HepG2 (cell line): Measurements from ENCODE around the gene RBM43. TPM values are rescaled to one million over a fixed set of nuclear protein-coding genes. Genes with fewer than 3 reads are reported as not detected.

ENCODE experiments used
- ATAC-seq: fragments of 200-7000 bp; cut with Tn5 transposase; 3 replicates; pipeline ENCODE4 v1.9.1; 2020; ENCODE audit warnings: mild to moderate bottlenecking, moderate library complexity
- BruUV-seq: library from RNA; stranded (reverse); fragments of 400-500 nt; replicated peaks from 2 replicates; lab custom pipeline; 2021; lab: Mats Ljungman, UMichigan
- CTCF ChIA-PET: fragments of 300-600 bp; formaldehyde crosslinking; extraction: SDS; loops from one replicate; lab custom pipeline; 2021; ENCODE audit warnings: low total read pairs, inconsistent platforms, low intra/inter-chr PET ratio; lab: Yijun Ruan, JAX
- POLR2A ChIA-PET: fragments of 350-600 bp; sonication (Branson Sonifier 250); formaldehyde crosslinking; loops from one replicate; lab custom pipeline; 2020; ENCODE audit warnings: antibody characterized with exemption, inconsistent platforms; lab: Yijun Ruan, JAX
- DNase-seq: peaks from one replicate; pipeline ENCODE4 v3.0.0-alpha.2; 2015; ENCODE audit warnings: low spot score
- FAIRE-seq: peaks from 3 replicates; lab custom pipeline; 2011; peaks lifted over from hg19 to GRCh38; lab: Jason Lieb, UNC
- H2AFZ ChIP-seq: one replicate; pipeline ENCODE4 v1.6.1; 2011; ENCODE audit warnings: low read length, inconsistent platforms
- H3K27ac ChIP-seq: fragments of 300-600 bp; 3 replicates; pipeline ENCODE4 v1.8.0; 2011; ENCODE audit warnings: mixed run types, mild to moderate bottlenecking, mixed read lengths, low read length, inconsistent platforms; ENCODE audit not compliant: insufficient read depth; ENCODE audit errors: extremely low read length
- H3K27me3 ChIP-seq, 2 experiments: fragments of 200-600 bp in 1 of 2; 2 replicates in 1 of 2; 3 replicates in 1 of 2; pipeline versions ENCODE4 v1.6.0 to v1.8.0; 2011; ENCODE audit warnings: low read length in 2 of 2, mild to moderate bottlenecking in 2 of 2, moderate library complexity in 2 of 2, inconsistent platforms in 1 of 2; ENCODE audit not compliant: insufficient read depth in 2 of 2, control insufficient read depth in 1 of 2
- H3K36me3 ChIP-seq, 2 experiments: fragments of 200-600 bp in 1 of 2; replicated peaks in 1 of 2; 2 replicates in 1 of 2; 3 replicates in 1 of 2; pipeline versions ENCODE4 v1.5.1 to v1.8.0; 2011; ENCODE audit warnings: low read length in 2 of 2, inconsistent platforms in 1 of 2; ENCODE audit not compliant: insufficient read depth in 2 of 2, control insufficient read depth in 1 of 2
- H3K4me1 ChIP-seq: 2 replicates; pipeline ENCODE4 v1.5.1; 2012; ENCODE audit warnings: low read length, inconsistent platforms; ENCODE audit not compliant: insufficient read depth
- H3K4me2 ChIP-seq: 2 replicates; pipeline ENCODE4 v1.6.0; 2011; ENCODE audit warnings: low read depth, low read length, inconsistent platforms
- H3K4me3 ChIP-seq, 3 experiments: fragments of 200-600 bp in 1 of 3; sonication (generic), shearing (Covaris generic) in 1 of 3; replicated peaks in 1 of 3; 2 replicates each; pipeline ENCODE4 v1.5.1; 2011 to 2016; ENCODE audit warnings: low read length in 3 of 3, inconsistent platforms in 2 of 3, low read depth in 2 of 3, mild to moderate bottlenecking in 2 of 3, control low read depth in 1 of 3, mixed read lengths in 1 of 3; ENCODE audit not compliant: insufficient read depth in 1 of 3
- H3K79me2 ChIP-seq: one replicate; pipeline ENCODE4 v1.6.1; 2011; ENCODE audit warnings: low read length, inconsistent platforms; ENCODE audit not compliant: insufficient read depth
- H3K9ac ChIP-seq: 2 replicates; pipeline ENCODE4 v1.6.0; 2011; ENCODE audit warnings: mild to moderate bottlenecking, low read depth, low read length, inconsistent platforms; ENCODE audit not compliant: insufficient read depth
- H3K9me3 ChIP-seq: 2 replicates; pipeline ENCODE4 v1.5.1; 2012; ENCODE audit warnings: mild to moderate bottlenecking, low read length
- H4K20me1 ChIP-seq: 2 replicates; pipeline ENCODE4 v1.6.0; 2011; ENCODE audit warnings: inconsistent platforms, mild to moderate bottlenecking, low read length, moderate library complexity; ENCODE audit not compliant: insufficient read depth
- GATAD1 ChIP-seq: IDR thresholded peaks from 2 replicates; pipeline ENCODE4 v1.6.1; 2016; ENCODE audit warnings: missing genetic modification reagents, missing compliant biosample characterization
- KDM2A ChIP-seq: sonication (generic); formaldehyde crosslinking; IDR thresholded peaks from 2 replicates; pipeline ENCODE4 v1.4.0; 2020; ENCODE audit warnings: low read depth, missing genetic modification reagents, borderline replicate concordance
- MEF2D ChIP-seq: sonication (generic); formaldehyde crosslinking; IDR thresholded peaks from 2 replicates; pipeline ENCODE4 v1.5.1; 2020; ENCODE audit warnings: mild to moderate bottlenecking, missing genetic modification reagents
- SIN3A ChIP-seq: IDR thresholded peaks from 2 replicates; pipeline ENCODE4 v1.6.1; 2011; ENCODE audit warnings: low read depth, mild to moderate bottlenecking, control low read depth, low read length, borderline replicate concordance
- SMARCC2 ChIP-seq: fragments of 450-650 bp; IDR thresholded peaks from 2 replicates; pipeline ENCODE4 v1.6.1; 2017; ENCODE audit warnings: antibody characterized with exemption, mild to moderate bottlenecking
- SP2 ChIP-seq: sonication (generic); formaldehyde crosslinking; IDR thresholded peaks from 2 replicates; pipeline ENCODE4 v1.5.1; 2020; ENCODE audit warnings: mild to moderate bottlenecking, missing genetic modification reagents
- TBP ChIP-seq: sonication (generic); formaldehyde crosslinking; IDR thresholded peaks from 2 replicates; pipeline ENCODE4 v1.5.0; 2020; ENCODE audit warnings: missing genetic modification reagents
- ZBTB7A ChIP-seq: sonication (generic); formaldehyde crosslinking; IDR thresholded peaks from 2 replicates; pipeline ENCODE4 v1.8.0; 2022; ENCODE audit warnings: mild to moderate bottlenecking, missing genetic modification reagents
- ZFP37 ChIP-seq: sonication (generic); formaldehyde crosslinking; IDR thresholded peaks from 2 replicates; pipeline ENCODE4 v1.4.0; 2020; ENCODE audit warnings: missing genetic modification reagents, borderline replicate concordance
- ZMYM3 ChIP-seq: sonication (generic); formaldehyde crosslinking; IDR thresholded peaks from 2 replicates; pipeline ENCODE4 v1.5.1; 2020; ENCODE audit warnings: mild to moderate bottlenecking, missing genetic modification reagents
- ZNF143 ChIP-seq: sonication (generic); formaldehyde crosslinking; IDR thresholded peaks from 2 replicates; pipeline ENCODE4 v1.4.0; 2020; ENCODE audit warnings: missing genetic modification reagents
- ZNF570 ChIP-seq: sonication (generic); formaldehyde crosslinking; IDR thresholded peaks from 2 replicates; pipeline ENCODE4 v1.4.0; 2020; ENCODE audit warnings: mild to moderate bottlenecking, missing genetic modification reagents, borderline replicate concordance
- ZNF777 ChIP-seq: sonication (generic); formaldehyde crosslinking; IDR thresholded peaks from 2 replicates; pipeline ENCODE4 v1.4.0; 2020; ENCODE audit warnings: missing genetic modification reagents
- ZNF839 ChIP-seq: sonication (generic); formaldehyde crosslinking; IDR thresholded peaks from 2 replicates; pipeline ENCODE4 v1.4.0; 2020; ENCODE audit warnings: missing genetic modification reagents, mild to moderate bottlenecking, borderline replicate concordance
- WGBS: methylation state at CpG from one replicate; pipeline ENCODE4 v1.1.6; 2017; ENCODE audit warnings: low lambda C conversion rate; 5-methylcytosine and 5-hydroxymethylcytosine counted together
- in situ Hi-C: cut with HindIII; loops from 2 replicates; pipeline ENCODE4 v1.10.0; 2017; ENCODE audit warnings: low pct_unique_long_range_greater_than_20kb; ENCODE audit not compliant: extremely low pct_ligation_motif_present
- intact Hi-C: fragments of 100-400 bp; cut with micrococcal nuclease; formaldehyde crosslinking; loops from one replicate; pipeline ENCODE4 v1.10.0; 2022; ENCODE audit not compliant: unreplicated experiment
- polyA plus RNA-seq, 8 experiments: library from polyadenylated mRNA; depleted of rRNA in 3 of 8; stranded (reverse) in 7 of 8; unstranded in 1 of 8; fragments of >200 nt; fragmentation: Illumina TruSeq in 4 of 8; extraction: Trizol in 4 of 8; gene quantifications; 2 replicates each; pipeline versions ENCODE4 v1.2.1 to v1.2.3, GENCODE V29; 2011 to 2016; ENCODE audit warnings: low read depth in 4 of 8, missing spikeins in 1 of 8, mixed read lengths in 1 of 8; ENCODE audit not compliant: insufficient read depth in 1 of 8
- total RNA-seq, 5 experiments: library from RNA; depleted of rRNA; stranded (reverse); fragments of >200 nt; fragmentation: Illumina TruSeq; extraction: Trizol; gene quantifications; 2 replicates each; pipeline ENCODE4 v1.2.3, GENCODE V29; 2016; ENCODE audit warnings: low read depth in 1 of 5
- TF ChIP-seq, protein P1 (sequence below): sonication (generic); formaldehyde crosslinking; IDR thresholded peaks from 2 replicates; pipeline ENCODE4 v1.4.0; 2020; ENCODE audit warnings: missing genetic modification reagents, borderline replicate concordance

RBM43 gene
- total and polyA plus RNA-seq, 2 of the 13 experiments (the other 11 are each of a cell fraction or from before 2014, with no cell fraction given) = 0.31 to 0.70 TPM

DNA sequence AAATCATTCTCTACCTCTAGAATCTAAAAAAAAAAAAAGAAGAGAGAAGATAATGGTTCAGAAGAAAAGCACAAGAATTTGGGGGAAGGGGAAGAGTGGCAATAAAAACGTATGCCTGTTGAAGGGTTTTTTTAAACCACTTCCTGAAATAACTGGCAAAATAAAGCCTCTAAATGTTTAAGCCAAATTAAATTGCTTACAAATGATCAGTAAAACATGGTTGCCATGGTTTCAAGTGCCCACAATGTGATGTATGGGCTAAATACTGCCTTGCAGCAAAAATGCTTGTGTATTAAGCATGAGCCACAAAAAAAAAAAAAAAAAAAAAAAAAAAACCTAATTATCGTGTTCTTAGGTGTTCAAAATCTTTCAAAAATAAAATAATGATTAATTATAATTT, 60.8 kb downstream of the RBM43 start:
- FAIRE-seq (no peak), ATAC-seq (no peak), DNase-seq (no peak)
- Histone ChIP-seq H4K20me1 (no peaks in the 10 kb centered on the region), H3K9me3 (no peaks in the 10 kb centered on the region), H3K27me3 (peaks cover 0 to 4% of the 10 kb centered on the region in 2 experiments; a peak in 1 of 5 replicates), H3K4me2 (no peak overlapping the region), H3K4me1 (no peaks in the 10 kb centered on the region), H3K4me3 (no peak overlapping the region), H3K36me3 (no peaks in the 10 kb centered on the region), H2AFZ (no peak overlapping the region), H3K27ac (no peak overlapping the region), H3K79me2 (no peaks in the 10 kb centered on the region), H3K9ac (no peak overlapping the region)
- POLR2A ChIA-PET = no interaction called here
- TF ChIP-seq MEF2D (CRISPR knock-in tag) (no peak), SMARCC2 (no peak), SP2 (no peak)
- CTCF ChIA-PET = no interaction called here
- intact Hi-C loops = no loop called here
- 0% methylated on average over 2 of the region's 2 CpGs for WGBS
- BruUV-seq = no TSS peak
- in situ Hi-C loops = no loop called here

DNA sequence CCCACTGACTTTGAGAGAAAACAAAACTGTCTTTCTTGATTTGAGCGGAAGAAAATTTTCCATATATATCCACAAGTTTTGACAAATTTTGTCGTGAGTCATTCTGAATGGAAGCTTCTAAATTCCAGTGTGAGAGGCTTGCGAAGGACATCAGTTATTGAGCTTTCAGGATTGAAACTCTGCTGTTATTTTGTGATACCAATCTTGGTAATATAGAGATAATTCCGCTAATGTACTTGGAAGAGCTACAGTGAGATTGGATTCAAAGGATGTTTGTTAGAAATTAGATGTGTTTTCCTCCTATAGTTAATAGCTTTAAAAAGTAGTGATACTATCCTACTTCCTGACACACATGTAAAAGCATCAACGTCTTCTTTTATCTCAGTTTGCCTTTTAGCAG, 61.4 kb downstream of the RBM43 start:
- FAIRE-seq = no peak
- ATAC-seq = no peak
- Histone ChIP-seq H3K4me2 (no peak overlapping the region), H3K9me3 (no peaks in the 10 kb centered on the region), H4K20me1 (no peaks in the 10 kb centered on the region)
- no peak for TF ChIP-seq ZNF570 (CRISPR knock-in tag)
- TF ChIP-seq ZNF839 = no peak
- TF ChIP-seq KDM2A (CRISPR knock-in tag) = no peak
- TF ChIP-seq ZMYM3 (CRISPR knock-in tag) = no peak
- TF ChIP-seq ZNF777 = no peak
- no peak for TF ChIP-seq TBP (CRISPR knock-in tag)
- TF ChIP-seq ZFP37 (CRISPR knock-in tag) = no peak
- no peak for TF ChIP-seq SIN3A
- no peak for TF ChIP-seq GATAD1 (CRISPR knock-in tag)
- no peak for TF ChIP-seq ZBTB7A (CRISPR knock-in tag)
- TF ChIP-seq ZNF143 (CRISPR knock-in tag) = no peak
- TF ChIP-seq, protein P1, sequence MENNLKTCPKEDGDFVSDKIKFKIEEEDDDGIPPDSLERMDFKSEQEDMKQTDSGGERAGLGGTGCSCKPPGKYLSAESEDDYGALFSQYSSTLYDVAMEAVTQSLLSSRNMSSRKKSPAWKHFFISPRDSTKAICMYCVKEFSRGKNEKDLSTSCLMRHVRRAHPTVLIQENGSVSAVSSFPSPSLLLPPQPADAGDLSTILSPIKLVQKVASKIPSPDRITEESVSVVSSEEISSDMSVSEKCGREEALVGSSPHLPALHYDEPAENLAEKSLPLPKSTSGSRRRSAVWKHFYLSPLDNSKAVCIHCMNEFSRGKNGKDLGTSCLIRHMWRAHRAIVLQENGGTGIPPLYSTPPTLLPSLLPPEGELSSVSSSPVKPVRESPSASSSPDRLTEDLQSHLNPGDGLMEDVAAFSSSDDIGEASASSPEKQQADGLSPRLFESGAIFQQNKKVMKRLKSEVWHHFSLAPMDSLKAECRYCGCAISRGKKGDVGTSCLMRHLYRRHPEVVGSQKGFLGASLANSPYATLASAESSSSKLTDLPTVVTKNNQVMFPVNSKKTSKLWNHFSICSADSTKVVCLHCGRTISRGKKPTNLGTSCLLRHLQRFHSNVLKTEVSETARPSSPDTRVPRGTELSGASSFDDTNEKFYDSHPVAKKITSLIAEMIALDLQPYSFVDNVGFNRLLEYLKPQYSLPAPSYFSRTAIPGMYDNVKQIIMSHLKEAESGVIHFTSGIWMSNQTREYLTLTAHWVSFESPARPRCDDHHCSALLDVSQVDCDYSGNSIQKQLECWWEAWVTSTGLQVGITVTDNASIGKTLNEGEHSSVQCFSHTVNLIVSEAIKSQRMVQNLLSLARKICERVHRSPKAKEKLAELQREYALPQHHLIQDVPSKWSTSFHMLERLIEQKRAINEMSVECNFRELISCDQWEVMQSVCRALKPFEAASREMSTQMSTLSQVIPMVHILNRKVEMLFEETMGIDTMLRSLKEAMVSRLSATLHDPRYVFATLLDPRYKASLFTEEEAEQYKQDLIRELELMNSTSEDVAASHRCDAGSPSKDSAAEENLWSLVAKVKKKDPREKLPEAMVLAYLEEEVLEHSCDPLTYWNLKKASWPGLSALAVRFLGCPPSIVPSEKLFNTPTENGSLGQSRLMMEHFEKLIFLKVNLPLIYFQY (CRISPR knock-in tag) = no peak
- TF ChIP-seq, all 625 proteins: peak for 0
- DNase-seq = no peak
- no peak overlapping the region for H2AFZ ChIP-seq
- no peaks in the 10 kb centered on the region for H3K79me2 ChIP-seq
- CTCF ChIA-PET = no interaction called here
- H3K4me1 ChIP-seq = no peaks in the 10 kb centered on the region
- no peak overlapping the region for H3K27ac ChIP-seq
- no peak overlapping the region for H3K9ac ChIP-seq
- H3K4me3 ChIP-seq = no peak overlapping the region
- intact Hi-C loops (no loop called here), in situ Hi-C loops (no loop called here)
- BruUV-seq = no TSS peak
- peaks cover 0 to 4% of the 10 kb centered on the region in 2 experiments; a peak in 1 of 5 replicates for H3K27me3 ChIP-seq
- H3K36me3 ChIP-seq = no peaks in the 10 kb centered on the region
- POLR2A ChIA-PET = no interaction called here
- 35% methylated on average over 5 of the region's 5 CpGs for WGBS
